Psoas muscle (tissue), 8 donors: Measurements from ENCODE around the gene TMIGD1. TPM values are rescaled to one million over a fixed set of nuclear protein-coding genes. Genes with fewer than 3 reads are reported as not detected.

Experiments
- ATAC-seq, 4 donors: fragments of 200-7000 bp; cut with Tn5 transposase; one replicate each; pipeline ENCODE4 v1.9.1; 2020; ENCODE audit warnings: moderate library complexity in 3 of 4, mild to moderate bottlenecking in 2 of 4
- DNase-seq, 2 donors: peaks; one replicate each; pipeline ENCODE4 v3.0.0-alpha.2; 2020
- H3K27ac ChIP-seq: fragments of 200-600 bp; one replicate; pipeline ENCODE4 v1.8.0; 2022
- H3K27me3 ChIP-seq, 3 donors: fragments of 200-600 bp in 1 of 3; one replicate each; pipeline versions ENCODE4 v1.6.1 to v1.8.0; 2013 to 2022; ENCODE audit warnings: low read length in 2 of 3, mild to moderate bottlenecking in 2 of 3, moderate library complexity in 1 of 3; ENCODE audit not compliant: insufficient read depth in 3 of 3
- H3K36me3 ChIP-seq, 2 donors: fragments of 200-600 bp in 1 of 2; one replicate each; pipeline versions ENCODE4 v1.6.1 to v1.8.0; 2013 to 2022; ENCODE audit warnings: low read depth in 1 of 2, mild to moderate bottlenecking in 1 of 2, moderate library complexity in 1 of 2; ENCODE audit not compliant: insufficient read depth in 1 of 2
- H3K4me1 ChIP-seq: fragments of 200-600 bp; one replicate; pipeline ENCODE4 v1.8.0; 2022
- H3K4me3 ChIP-seq: fragments of 200-600 bp; one replicate; pipeline ENCODE4 v1.8.0; 2022; ENCODE audit warnings: mild to moderate bottlenecking
- H3K9me3 ChIP-seq: fragments of 200-600 bp; one replicate; pipeline ENCODE4 v1.8.0; 2022
- CTCF ChIP-seq: fragments of 200-600 bp; IDR thresholded peaks from one replicate; pipeline ENCODE4 v1.8.0; 2022; ENCODE audit warnings: antibody characterized with exemption
- WGBS, 3 donors: extraction: QIAGEN DNeasy Blood & Tissue Kit; methylation state at CpG; one replicate each; pipeline versions ENCODE4 v1.1.6 to v1.1.7; 2013; 5-methylcytosine and 5-hydroxymethylcytosine counted together
- intact Hi-C, 2 donors: fragments of 100-400 bp; cut with DNase I; formaldehyde crosslinking; loops; one replicate each; pipeline versions ENCODE4 v1.11.0 to v1.14.2; 2022
- polyA plus RNA-seq, 3 donors: library from polyadenylated mRNA; stranded (reverse); fragments of 200-250 nt; gene quantifications; one replicate each; pipeline ENCODE4 v1.2.3, GENCODE V29; 2013
- total RNA-seq, 4 donors: library from RNA; stranded (reverse); fragmentation: NEBNext Ultra II Directional in 2 of 4; extraction: Animal tissue kit (Norgen Biotek cat#: 25700) in 2 of 4; gene quantifications; one replicate each; pipeline versions ENCODE4 v1.2.1 to v1.2.4, GENCODE V29; 2021 to 2023
- donor health status: healthy with polysubstance abuse.
- donor health status: DM: no; HTN: no; CAD: no; lungs with moderate emphysema.
- donor health status: Bipolar disorder and iron deficiency.
- donor health status: healthy.
- donor health status: DM: yes; HTN: yes; CAD: no.
- donor health status: DM: no; HTN: no; CAD: no.
- donor health status: DM: no; HTN: no; CAD: no.
- donor health status: DM: yes; HTN: yes; CAD: no.

The TMIGD1 gene
- total and polyA plus RNA-seq, 7 donors = not detected

- no peak overlapping the region for H3K27ac ChIP-seq
- peaks cover 10% of the 10 kb centered on the region for H3K9me3 ChIP-seq
- WGBS, 3 donors = 92 to 97% (median 94%) methylated on average over 4 of the region's 4 CpGs
- no peak for DNase-seq
- H3K4me1 ChIP-seq = no peaks in the 10 kb centered on the region
- no peak for ATAC-seq
- no peak overlapping the region for H3K4me3 ChIP-seq
- no peak for TF ChIP-seq CTCF
- intact Hi-C loops = no loop called here
- no peaks in the 10 kb centered on the region for H3K36me3 ChIP-seq
- no peaks in the 10 kb centered on the region for H3K27me3 ChIP-seq
Measured at GRCh38 chr17:30361766-30362279, 28.0 kb upstream of the TMIGD1 start.

DNA sequence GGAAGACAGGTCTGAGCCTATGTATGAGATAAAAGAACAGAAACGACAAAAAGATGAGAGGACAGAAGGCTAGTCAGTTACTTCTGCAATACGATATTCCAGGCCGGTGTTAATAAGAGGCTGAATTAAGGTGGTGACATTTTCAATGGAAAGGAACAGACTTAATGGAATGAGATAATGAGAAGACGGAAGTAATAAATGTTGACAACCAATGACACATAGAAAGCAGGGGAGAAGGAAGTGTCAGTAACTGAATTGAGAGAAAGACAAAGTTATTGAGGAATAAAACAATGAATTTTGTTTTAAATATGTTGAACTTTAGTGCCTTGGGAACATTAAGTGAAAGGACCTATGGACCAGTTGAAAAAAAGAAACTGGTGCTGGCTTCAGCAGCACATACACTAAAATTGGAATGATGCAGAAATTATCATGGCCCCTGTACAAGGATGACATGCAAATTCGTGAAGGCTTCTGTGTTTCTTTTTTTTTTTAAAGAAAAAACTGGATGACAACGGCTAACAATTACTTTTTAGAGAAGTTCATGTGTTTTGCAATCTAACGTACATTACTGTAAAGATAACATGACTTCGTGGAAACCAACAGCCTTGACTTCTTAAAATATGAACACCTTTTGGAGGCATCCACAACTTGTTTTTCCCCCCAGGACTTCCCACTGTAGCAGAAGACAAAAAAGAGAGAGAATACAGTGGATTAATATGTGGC, 26.4 kb upstream of the TMIGD1 start:
- H3K4me1 ChIP-seq = no peaks in the 10 kb centered on the region
- WGBS, 3 donors = 78 to 83% (median 81%) methylated on average over 8 of the region's 8 CpGs
- H3K4me3 ChIP-seq = no peak overlapping the region
- H3K27me3 ChIP-seq = no peaks in the 10 kb centered on the region
- intact Hi-C loops = no loop called here
- ATAC-seq (no peak), DNase-seq (no peak)
- no peak overlapping the region for H3K27ac ChIP-seq
- peaks cover 10% of the 10 kb centered on the region for H3K9me3 ChIP-seq
- no peaks in the 10 kb centered on the region for H3K36me3 ChIP-seq
- no peak for TF ChIP-seq CTCF

- ATAC-seq (no peak), DNase-seq (no peak)
- H3K4me3 ChIP-seq = no peak overlapping the region
- no peaks in the 10 kb centered on the region for H3K36me3 ChIP-seq
- H3K4me1 ChIP-seq = no peaks in the 10 kb centered on the region
- WGBS, 3 donors = 72 to 77% (median 73%) methylated on average over 5 of the region's 5 CpGs
- TF ChIP-seq CTCF = no peak
- intact Hi-C loops = no loop called here
- peaks cover 10% of the 10 kb centered on the region for H3K9me3 ChIP-seq
- no peak overlapping the region for H3K27ac ChIP-seq
- H3K27me3 ChIP-seq = peaks cover 0 to 3% (median 0%) of the 10 kb centered on the region in 3 donors
Measured at GRCh38 chr17:30358055-30358760, 24.4 kb upstream of the TMIGD1 start.

DNA sequence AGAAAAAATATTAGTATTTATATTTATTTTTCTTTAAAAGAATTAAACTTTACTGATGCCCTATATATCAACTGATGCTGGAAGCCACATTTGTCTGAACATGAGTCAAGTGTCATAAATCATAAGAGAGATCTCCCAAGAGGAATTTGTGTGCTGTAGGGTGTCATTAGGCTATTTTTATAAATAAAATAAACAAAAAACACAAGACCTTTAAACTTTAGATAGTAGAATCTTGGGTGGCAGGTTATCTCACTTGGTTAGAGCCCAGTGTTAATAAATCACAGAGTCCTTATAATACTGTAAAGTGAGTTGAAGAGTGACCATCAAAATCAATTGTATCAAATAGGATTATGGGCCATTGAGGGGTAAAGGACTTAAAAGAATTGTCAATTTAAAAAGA, 23.6 kb upstream of the TMIGD1 start:
- intact Hi-C loops = no loop called here
- Histone ChIP-seq H3K9me3 (peaks cover 10% of the 10 kb centered on the region), H3K27me3 (peaks cover 0 to 3% (median 0%) of the 10 kb centered on the region in 3 donors), H3K36me3 (no peaks in the 10 kb centered on the region), H3K4me1 (no peaks in the 10 kb centered on the region), H3K27ac (no peak overlapping the region), H3K4me3 (no peak overlapping the region)
- ATAC-seq = no peak
- no peak for TF ChIP-seq CTCF
- DNase-seq = no peak
